Pons (tissue), 1 donor: Measurements from ENCODE around the gene STN1.
A peak's percentile ranks its signal among the peaks of the same experiment; 100 is the strongest.

Experiments used
- DNase-seq: peaks from one replicate; pipeline ENCODE4 v3.0.0-alpha.2; 2016; ENCODE audit warnings: low spot score

The STN1 gene

GRCh38 chr10:103929381-103929921 lies 11.5 kb upstream of the STN1 start:
- no peak for DNase-seq

GRCh38 chr10:103928784-103929183 lies 10.8 kb upstream of the STN1 start:
- DNase-seq, result no peak

- DNase-seq, result no peak
Observed at GRCh38 chr10:103926722-103927319, 8.8 kb upstream of the STN1 start.

- DNase-seq, result no peak
Observed at GRCh38 chr10:103925591-103925990, 7.6 kb upstream of the STN1 start.

GRCh38 chr10:103923502-103923901 lies 5.5 kb upstream of the STN1 start:
- DNase-seq, result no peak

- DNase-seq, result no peak
Observed at GRCh38 chr10:103922659-103923058, 4.7 kb upstream of the STN1 start.

GRCh38 chr10:103921750-103922195 lies 3.8 kb upstream of the STN1 start:
- DNase-seq, result peak; percentile 86

GRCh38 chr10:103921248-103921647 lies 3.3 kb upstream of the STN1 start:
- no peak for DNase-seq

GRCh38 chr10:103919648-103920025 lies 1.7 kb upstream of the STN1 start:
- no peak for DNase-seq

- DNase-seq, result no peak
Observed at GRCh38 chr10:103917302-103918052, 507 bp downstream of the STN1 start.

GRCh38 chr10:103916876-103917275 lies 1.1 kb downstream of the STN1 start:
- no peak for DNase-seq

- DNase-seq, result no peak
Observed at GRCh38 chr10:103916254-103916653, 1.7 kb downstream of the STN1 start.

- DNase-seq, result no peak
Observed at GRCh38 chr10:103915796-103916195, 2.2 kb downstream of the STN1 start.

- DNase-seq, result no peak
Observed at GRCh38 chr10:103912759-103913158, 5.2 kb downstream of the STN1 start.

- DNase-seq, result no peak
Observed at GRCh38 chr10:103911021-103911459, 6.9 kb downstream of the STN1 start.

GRCh38 chr10:103910442-103911012 lies 7.5 kb downstream of the STN1 start:
- no peak for DNase-seq

- no peak for DNase-seq
Observed at GRCh38 chr10:103905441-103905840, 12.5 kb downstream of the STN1 start.

- no peak for DNase-seq
Observed at GRCh38 chr10:103901299-103901698, 16.7 kb downstream of the STN1 start.

GRCh38 chr10:103899312-103899711 lies 18.7 kb downstream of the STN1 start:
- DNase-seq, result no peak

- no peak for DNase-seq
Observed at GRCh38 chr10:103897241-103897774, 20.7 kb downstream of the STN1 start.

- DNase-seq, result no peak
Observed at GRCh38 chr10:103896225-103896624, 21.8 kb downstream of the STN1 start.

- DNase-seq, result no peak
Observed at GRCh38 chr10:103895411-103896186, 22.4 kb downstream of the STN1 start.
